PFSK-1 (cell line): ENCODE results near the gene LIN7B. TPM values are rescaled to one million over a fixed set of nuclear protein-coding genes. Genes with fewer than 3 reads are reported as not detected.
A peak's percentile ranks its signal among the peaks of the same experiment; 100 is the strongest.

Experiments used
- FOXP2 ChIP-seq: optimal IDR thresholded peaks from 2 replicates; pipeline ENCODE3; 2011; ENCODE audit warnings: borderline replicate concordance, control low read depth, inconsistent platforms; ENCODE audit not compliant: insufficient read depth; ENCODE audit errors: extremely low read length, extremely low read depth
- POLR2AphosphoS5 ChIP-seq: IDR thresholded peaks from 2 replicates; pipeline ENCODE4 v1.6.1; 2012; ENCODE audit warnings: low read depth, mild to moderate bottlenecking, control low read depth, low read length, moderate library complexity
- REST ChIP-seq, 2 experiments: IDR thresholded peaks; 2 replicates each; pipeline versions ENCODE4 v1.6.1 to v1.8.0; 2011 to 2012; ENCODE audit warnings: low read depth in 2 of 2, low read length in 2 of 2, control low read depth in 1 of 2, inconsistent platforms in 1 of 2, mild to moderate bottlenecking in 1 of 2, moderate library complexity in 1 of 2; ENCODE audit not compliant: insufficient read depth in 1 of 2
- SIN3A ChIP-seq: IDR thresholded peaks from 2 replicates; pipeline ENCODE4 v1.6.1; 2012; ENCODE audit warnings: mild to moderate bottlenecking, low read length, moderate library complexity, borderline replicate concordance; ENCODE audit not compliant: insufficient read depth
- TAF1 ChIP-seq: IDR thresholded peaks from 2 replicates; pipeline ENCODE4 v1.6.1; 2012; ENCODE audit warnings: low read length, control low read depth, borderline replicate concordance; ENCODE audit not compliant: insufficient read depth
- polyA plus RNA-seq: library from polyadenylated mRNA; unstranded; fragments of >200 nt; gene quantifications from one replicate; pipeline ENCODE4 v1.2.1, GENCODE V29; 2012; ENCODE audit warnings: low read depth, missing spikeins; ENCODE audit not compliant: insufficient read length

LIN7B gene, protein sequence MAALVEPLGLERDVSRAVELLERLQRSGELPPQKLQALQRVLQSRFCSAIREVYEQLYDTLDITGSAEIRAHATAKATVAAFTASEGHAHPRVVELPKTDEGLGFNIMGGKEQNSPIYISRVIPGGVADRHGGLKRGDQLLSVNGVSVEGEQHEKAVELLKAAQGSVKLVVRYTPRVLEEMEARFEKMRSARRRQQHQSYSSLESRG
- polyA plus RNA-seq: 12.7 TPM

DNA sequence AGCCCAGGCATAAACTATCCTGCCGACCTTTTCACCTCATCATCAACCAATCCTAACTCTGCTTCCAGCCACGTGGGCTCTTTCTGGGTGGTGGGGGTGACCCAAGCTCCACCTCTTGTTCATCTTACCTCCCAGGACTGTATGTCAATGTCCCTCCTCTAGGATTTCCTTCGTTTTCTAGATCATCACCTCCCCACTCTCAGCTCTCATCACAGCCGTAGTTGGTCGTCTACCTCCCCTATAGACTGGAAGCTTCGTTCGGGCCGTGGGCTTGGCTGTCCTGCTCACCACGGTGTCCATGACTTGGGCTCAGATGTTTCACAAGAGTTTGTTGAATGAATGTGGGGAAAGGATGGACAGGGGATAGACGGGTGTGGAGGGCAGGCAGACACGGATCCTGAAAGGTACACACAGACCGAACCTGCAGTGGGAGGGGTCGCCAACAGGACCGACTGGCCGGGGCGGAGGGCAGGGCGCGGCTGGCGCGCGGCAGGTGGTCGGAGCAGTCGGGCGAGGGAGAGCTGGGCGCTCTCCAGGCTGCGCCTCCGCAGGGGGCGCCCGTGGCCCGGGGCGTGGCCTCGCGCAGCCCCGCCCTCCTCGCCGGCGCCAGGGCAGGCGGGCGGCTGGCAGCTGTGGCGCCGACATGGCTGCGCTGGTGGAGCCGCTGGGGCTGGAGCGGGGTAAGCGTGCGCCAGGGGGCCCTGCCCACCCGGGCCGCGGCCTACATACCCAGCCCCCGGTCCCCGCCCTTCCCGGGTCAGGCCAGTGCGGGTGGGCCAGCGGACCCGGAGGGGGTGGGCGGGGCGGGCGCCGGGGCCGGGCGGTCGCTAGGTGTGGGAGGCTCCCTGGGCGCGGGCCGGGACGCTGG, at the start of gene LIN7B:
Gene LIN7B, plus strand, starts transcription at position 609 of the 868 bp plus-strand sequence. Its CDS starts 35 bp downstream, at position 644.
- TF ChIP-seq TAF1 (no peak), POLR2AphosphoS5 (peak; percentile 30; the same call in 1 of the 2 replicates), SIN3A (no peak), FOXP2 (no peak)

DNA sequence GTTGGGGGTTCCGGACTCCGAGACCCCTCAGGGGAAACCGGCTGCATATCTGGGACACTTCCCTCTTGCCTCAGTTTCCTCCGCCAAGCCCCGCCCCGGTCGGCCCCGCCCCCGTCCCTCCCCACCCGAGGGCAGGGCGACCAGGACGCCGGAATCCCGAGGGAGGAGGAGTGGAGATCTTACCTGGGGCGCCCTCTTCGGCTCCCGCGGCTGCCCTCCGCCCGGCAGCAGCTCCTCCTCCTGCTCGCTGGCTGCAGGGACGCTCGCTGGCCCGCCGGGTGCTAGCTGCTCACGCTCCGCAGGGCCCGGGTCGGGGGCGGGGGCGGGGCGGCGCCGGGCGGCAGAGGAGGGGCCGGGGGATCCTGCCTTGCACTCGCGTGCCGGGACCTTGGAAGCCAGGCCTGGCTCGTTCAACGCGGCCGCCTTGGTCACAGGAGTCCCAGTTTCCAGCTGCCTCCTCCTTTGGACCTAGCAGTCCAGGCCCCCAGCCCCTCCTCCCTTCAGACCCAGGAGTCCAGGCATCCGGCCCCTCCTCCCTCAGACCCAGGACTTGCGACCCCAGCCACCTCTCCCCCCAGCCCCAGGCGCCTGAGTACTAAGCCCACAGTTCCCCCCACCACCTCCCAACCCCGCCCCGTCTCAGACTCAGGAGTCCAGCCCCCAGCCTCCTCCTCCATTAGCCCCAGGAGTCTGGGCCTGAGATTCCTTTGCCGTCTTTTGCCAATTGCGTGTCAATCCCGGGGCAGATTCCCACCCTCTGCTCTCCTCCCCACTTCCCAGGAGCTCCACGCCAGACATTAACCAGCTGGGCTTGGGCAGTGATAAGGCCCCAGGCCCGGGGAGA, 49.2 kb upstream of the LIN7B start, which contains the start of gene NTF4:
Gene NTF4, minus strand, starts transcription at position 51 of the 844 bp plus-strand sequence. CDS start 2,821 bp downstream, outside the sequence.
- TF ChIP-seq TAF1 (no peak), FOXP2 (no peak), POLR2AphosphoS5 (no peak), SIN3A (no peak), REST (IDR thresholded peaks at IDR 0.05; ENCODE audit: insufficient read depth in 1 of 2, low read depth in 2 of 2, low read length in 2 of 2) (no peak)

GRCh38 chr19:49065905-49066512, 48.2 kb upstream of the LIN7B start:
- TF ChIP-seq POLR2AphosphoS5: no peak
- TF ChIP-seq TAF1: no peak
- no peak for TF ChIP-seq SIN3A
- TF ChIP-seq FOXP2: no peak
- TF ChIP-seq REST (IDR thresholded peaks at IDR 0.05; ENCODE audit: insufficient read depth in 1 of 2, low read depth in 2 of 2, low read length in 2 of 2): no peak

GRCh38 chr19:49067554-49067953, 46.6 kb upstream of the LIN7B start:
- no peak for TF ChIP-seq FOXP2
- no peak for TF ChIP-seq TAF1
- no peak for TF ChIP-seq POLR2AphosphoS5
- no peak for TF ChIP-seq SIN3A
- no peak for TF ChIP-seq REST (IDR thresholded peaks at IDR 0.05; ENCODE audit: insufficient read depth in 1 of 2, low read depth in 2 of 2, low read length in 2 of 2)

GRCh38 chr19:49069026-49069425, 45.1 kb upstream of the LIN7B start:
- TF ChIP-seq REST (IDR thresholded peaks at IDR 0.05; ENCODE audit: insufficient read depth in 1 of 2, low read depth in 2 of 2, low read length in 2 of 2) (no peak), TAF1 (no peak), FOXP2 (no peak), POLR2AphosphoS5 (no peak), SIN3A (no peak)
